Measurements from ENCODE around the gene F11R.
A peak's percentile ranks its signal among the peaks of the same experiment; 100 is the strongest.
"Not testable (repeated sequence)": the region's sequence is repeated elsewhere in the genome, so short reads cannot be mapped to it uniquely, and the experiment has no call there.

The F11R gene

GRCh38 chr1:161020509-161021164 lies at the start of gene F11R:
Gene F11R, minus strand, starts transcription at chr1:161021152. Its CDS starts 79 bp downstream, at chr1:161021073.
- peak; percentile 71 for DNase-seq (ENCODE audit: low spot score)

DNA sequence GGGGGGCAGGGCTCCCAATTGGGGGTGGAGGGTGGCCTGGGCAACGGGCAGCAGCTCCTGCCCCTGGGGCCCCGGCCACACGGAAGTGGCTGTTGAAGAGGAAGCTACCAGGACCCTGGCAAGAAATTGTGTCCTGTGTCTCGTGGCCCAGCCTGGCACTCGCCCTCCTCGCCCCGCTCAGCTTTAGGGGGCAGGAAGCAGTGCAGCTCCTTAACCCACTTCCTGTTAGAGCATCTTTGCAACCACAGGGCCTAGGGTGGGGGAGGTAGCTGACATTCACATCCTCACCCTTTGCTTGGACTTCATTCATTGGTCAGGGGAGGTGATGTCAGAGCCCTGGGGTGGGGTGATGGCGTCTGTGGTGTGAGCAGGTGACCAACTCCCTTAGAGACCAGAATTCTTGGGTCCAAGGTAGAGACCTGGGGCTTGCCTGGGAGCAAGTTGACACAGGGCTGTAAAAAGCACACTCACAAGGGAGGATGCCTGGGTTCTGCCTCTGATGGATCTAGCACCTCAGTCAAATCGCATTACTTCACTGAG lies 48.8 kb upstream of the F11R start, which contains the start of gene ARHGAP30:
Gene ARHGAP30, minus strand, starts transcription at position 161 of the 540 bp plus-strand sequence. CDS start 267 bp downstream, outside the sequence.
- DNase-seq (ENCODE audit: low spot score) = no peak

DNA sequence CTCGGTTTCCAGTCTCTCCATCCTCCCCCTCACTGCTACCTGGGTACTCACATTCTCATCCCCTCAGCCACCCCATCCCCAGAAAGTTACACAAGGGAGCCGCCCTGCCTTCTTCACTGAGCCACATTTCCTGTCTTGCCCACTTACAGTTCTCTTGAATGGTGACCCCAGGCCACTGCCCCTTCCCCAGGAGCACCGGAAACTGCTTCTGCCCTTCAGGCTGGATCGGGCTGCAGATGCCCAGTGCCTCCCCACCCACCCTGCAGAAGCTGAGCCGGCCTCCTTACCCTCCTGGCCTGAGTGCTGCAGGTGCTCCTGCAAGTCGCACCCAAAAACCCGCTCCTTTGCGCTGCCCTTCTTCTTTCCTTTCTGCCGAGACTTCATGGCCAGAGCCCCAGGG lies 48.3 kb upstream of the F11R start:
- no peak for DNase-seq (ENCODE audit: low spot score)

DNA sequence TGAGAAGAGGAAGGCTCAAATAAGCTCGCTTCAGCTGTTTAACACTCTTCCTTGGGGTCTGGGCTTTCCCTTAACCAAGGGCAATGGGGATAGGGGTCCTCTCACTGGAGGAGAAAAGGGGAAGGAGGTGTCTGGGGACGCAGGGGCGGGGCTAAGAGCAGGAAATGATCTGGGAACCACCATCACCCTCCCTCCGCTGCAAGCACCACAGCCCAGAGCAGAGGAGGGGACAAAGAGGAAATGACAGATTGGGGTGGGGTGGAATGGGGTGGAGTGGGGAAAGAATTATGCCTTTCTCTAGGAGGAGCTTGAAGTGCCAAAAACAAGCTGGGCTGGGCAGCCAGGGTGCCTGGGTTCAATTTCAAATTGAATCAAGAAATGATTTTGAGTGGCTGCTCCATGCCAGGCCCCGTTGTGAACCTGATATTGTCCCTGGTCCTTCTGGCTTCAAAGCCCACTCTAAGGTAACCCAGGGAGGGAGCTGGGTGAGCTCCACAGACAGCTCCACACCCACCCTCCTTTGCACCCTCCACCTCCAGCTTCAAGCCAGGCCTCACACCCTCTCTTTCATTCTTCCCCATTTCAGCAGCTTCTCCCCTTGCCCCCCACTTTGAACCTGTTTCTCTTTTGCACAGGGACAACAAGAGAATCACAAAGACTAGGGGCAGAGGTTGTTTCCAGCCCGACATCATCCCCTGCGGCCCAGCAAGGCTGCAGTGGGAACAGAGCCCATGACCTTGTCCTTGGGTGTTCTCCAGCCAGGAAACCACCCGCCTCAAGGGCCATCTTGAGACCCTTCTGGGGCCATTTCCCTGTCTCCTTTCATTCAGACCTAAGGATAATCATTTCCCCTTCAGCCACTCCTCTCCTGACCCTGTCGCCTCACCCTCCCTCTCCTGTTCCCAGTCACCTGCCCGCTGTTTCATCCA lies 47.6 kb upstream of the F11R start:
- DNase-seq (ENCODE audit: low spot score) = no peak

GRCh38 chr1:161066694-161067093 lies 45.7 kb upstream of the F11R start:
- DNase-seq (ENCODE audit: low spot score) = no peak

DNA sequence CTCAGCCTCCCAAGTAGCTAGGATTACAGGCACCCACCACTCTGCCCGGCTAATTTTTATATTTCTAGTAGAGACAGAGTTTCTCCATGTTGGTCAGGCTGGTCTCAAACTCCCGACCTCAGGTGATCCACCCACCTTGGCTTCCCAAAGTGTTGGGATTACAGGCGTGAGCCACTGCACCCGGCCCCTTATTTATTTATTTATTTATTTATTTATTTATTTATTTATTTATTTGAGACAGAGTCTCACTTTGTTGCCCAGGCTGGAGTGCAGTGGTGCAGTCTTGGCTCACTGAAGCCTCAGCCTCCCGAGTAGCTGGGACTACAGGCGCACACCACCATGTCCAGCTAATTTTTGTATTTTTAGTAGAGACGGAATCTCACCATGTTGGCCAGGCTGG lies 44.7 kb upstream of the F11R start:
- not testable (repeated sequence) for DNase-seq (ENCODE audit: low spot score)

DNA sequence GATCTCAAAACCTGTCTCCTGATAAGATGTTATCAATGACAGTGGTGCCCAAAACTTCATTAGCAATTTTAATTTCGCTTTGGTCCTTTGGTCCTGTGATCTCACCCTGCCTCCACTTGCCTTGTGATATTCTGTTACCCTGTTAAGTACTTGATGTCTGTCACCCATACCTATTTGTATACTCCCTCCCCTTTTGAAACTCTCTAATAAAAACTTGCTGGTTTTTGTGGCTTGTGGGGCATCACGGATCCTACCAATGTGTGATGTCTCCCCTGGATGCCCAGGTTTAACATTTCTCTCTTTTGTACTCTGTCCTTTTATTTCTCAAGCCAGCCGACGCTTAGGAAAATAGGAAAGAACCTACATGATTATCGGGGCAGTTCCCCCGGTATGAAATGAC lies 43.0 kb upstream of the F11R start:
- DNase-seq (ENCODE audit: low spot score) = not testable (repeated sequence)

- no peak for DNase-seq (ENCODE audit: low spot score)
These were observed 40.5 kb upstream of the F11R start for GRCh38 chr1:161061419-161061818.

DNA sequence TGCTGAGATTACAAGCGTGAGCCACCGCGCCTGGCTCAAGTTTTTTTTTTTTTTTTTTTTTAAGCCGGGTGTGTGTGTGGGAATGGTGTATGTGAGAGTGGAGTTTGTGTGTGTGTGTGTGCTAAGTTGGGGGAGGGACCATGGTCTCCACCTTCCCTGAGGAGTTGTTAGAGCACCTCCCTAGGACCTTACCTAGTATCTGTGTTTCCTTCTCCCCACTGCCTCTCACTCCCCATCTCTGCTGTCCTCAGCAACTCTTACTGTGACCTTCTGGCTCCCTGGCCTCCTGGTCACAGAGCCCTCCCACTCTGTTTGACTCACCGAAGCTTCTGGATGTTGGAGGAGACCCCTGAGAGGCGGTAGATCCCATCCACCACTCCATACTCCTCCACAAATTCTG lies 38.3 kb upstream of the F11R start:
- no peak for DNase-seq (ENCODE audit: low spot score)

- DNase-seq (ENCODE audit: low spot score) = no peak
These were observed 33.9 kb upstream of the F11R start for GRCh38 chr1:161054805-161055204.

DNA sequence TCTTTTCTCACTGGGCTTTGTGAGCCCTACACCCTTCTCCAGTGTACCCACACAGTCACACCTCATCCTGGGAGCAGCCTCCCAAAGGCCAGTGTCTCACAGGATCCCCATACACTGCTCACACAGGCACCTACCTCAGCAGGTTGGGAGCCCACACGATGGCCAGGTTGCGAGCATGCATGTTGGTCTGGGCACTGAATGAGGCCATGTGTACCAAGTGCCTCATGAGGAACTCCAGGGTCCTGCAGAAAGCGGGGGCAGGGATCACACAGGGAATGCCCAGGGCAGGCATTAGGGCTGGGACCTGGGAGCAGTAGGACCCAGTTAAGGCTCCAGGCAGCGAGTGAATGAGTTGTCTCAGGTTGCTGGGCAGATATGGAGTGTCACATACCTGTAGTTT lies 33.3 kb upstream of the F11R start:
- DNase-seq (ENCODE audit: low spot score) = no peak

GRCh38 chr1:161052899-161053298 lies 31.9 kb upstream of the F11R start:
- no peak for DNase-seq (ENCODE audit: low spot score)

- no peak for DNase-seq (ENCODE audit: low spot score)
These were observed 30.3 kb upstream of the F11R start for GRCh38 chr1:161051219-161051618.

- DNase-seq (ENCODE audit: low spot score) = no peak
These were observed 28.2 kb upstream of the F11R start for GRCh38 chr1:161048949-161049722.

GRCh38 chr1:161047436-161048420 lies 26.8 kb upstream of the F11R start:
- no peak for DNase-seq (ENCODE audit: low spot score)

DNA sequence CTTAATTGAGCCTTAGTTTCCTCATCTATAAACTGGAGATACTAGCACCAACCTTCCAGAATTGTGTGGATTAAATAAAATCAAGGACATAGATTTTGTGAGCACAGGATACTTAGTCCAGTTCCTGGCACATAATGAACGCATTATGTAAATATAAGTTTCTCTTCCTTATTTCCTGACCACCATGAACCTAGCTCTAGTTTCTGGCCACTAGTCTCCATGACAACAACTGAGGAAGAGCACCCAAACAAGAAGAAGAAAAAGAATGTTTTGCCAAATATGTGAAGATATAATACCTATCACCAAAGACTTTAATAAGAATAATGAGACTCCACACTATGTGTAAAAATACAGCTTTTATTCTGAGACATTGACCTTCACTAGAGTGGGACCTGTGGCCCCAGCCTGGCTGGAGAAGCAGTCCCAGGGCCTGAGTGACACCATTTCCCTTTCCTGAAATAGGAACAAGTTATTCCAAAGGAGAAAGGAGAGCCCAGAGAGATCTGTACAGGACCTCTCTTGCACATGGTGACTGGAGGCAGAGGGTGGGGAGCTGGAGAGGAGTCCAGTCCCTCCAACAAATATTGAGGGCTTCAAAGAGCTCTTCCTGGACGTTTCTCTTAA lies 25.8 kb upstream of the F11R start:
- DNase-seq (ENCODE audit: low spot score) = no peak

DNA sequence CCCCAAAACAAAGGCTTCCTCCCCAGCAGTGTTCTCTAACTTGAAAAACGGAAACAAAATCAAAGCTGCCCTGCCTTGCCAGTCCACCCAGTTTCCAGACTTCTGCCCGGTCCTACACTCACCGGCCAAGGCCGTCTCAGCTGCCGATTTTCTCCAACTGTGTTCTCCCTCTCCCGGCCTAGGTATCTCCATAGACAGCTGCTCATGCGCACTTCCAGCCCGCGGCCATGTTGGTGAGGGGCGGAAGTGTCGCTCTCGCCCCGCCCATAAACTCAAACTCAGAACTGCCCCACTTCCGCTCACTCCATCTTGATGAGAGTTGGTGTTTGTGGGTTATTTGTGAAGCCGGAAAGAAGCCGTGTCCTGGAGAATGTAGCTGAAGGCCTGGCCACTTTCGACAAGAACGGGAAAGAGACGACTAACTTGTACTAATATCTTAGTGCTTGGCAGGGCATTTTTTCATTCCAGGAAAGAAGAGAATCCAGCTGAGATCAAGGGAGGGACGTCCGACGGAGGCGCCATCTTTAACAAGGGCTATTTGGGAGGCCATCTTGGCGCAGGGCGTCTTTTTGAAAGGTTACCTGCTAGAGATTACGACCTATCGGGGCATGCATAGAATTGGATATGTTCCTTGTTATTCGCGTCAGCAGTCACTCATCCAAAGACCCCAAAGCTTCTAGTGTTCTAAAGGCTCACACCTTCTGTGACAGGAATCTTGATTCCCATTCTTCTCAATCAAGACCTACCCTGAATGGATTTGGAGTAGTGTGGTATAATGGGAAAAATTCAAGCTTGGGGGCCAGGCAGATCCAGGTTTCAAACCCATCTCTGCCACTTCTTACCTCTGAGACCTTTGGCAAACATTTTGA lies 25.0 kb upstream of the F11R start, which contains the start of gene USF1:
Gene USF1, minus strand, starts transcription at position 242 of the 869 bp plus-strand sequence. CDS start 2,702 bp downstream, outside the sequence.
- peak; percentile 90 for DNase-seq (ENCODE audit: low spot score)

DNA sequence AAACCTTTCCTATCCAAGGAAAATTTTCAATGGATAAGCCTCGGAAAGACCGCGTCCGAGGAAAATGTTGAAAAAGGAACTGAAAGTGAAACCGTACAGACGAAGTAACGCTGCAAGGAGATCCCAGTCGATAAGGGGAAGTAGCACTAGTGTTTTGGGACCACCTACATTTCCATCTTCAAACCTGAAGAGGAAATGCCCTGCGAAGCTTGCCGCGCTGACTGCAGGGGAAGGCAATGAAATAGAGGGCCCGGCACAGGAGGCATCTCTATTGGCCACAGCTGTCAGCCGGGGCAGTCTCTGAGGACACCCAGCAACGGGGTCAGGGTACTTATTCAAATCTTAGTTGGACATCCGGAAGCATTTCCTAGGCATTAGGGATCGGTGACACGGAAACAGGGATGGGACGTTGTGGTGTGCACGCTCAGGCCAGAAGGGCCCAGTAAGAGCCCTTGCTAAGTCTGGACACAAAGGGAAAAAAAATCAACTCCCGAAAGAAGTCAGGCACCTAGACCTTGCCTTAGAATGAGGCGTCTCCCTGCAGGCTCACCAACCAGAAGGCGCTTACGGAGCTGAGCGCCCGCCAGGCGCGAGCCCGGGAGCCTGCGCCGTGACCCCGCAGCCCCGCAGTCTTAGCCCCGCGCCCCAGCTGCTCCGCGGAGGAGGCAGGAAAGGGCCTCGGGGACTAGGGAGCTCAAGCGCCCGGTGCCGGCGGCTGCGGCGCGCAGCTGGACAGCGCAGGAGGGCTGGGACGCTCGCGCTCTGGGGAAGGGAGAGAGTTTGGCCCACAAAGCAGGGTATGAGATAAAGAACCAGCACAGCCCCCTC lies 24.2 kb upstream of the F11R start:
- DNase-seq (ENCODE audit: low spot score) = peak; percentile 86

Measured in HuH-7.5 (cell line).